H1 (cell line): ENCODE data around the gene NDUFS7. TPM values are rescaled to one million over a fixed set of nuclear protein-coding genes. Genes with fewer than 3 reads are reported as not detected.

Experiments
- CHD7 ChIP-seq: fragments of 300-600 bp; sonication (generic); IDR thresholded peaks from 2 replicates; pipeline ENCODE4 v1.7.1; 2012; ENCODE audit warnings: low read length, moderate library complexity, mild to moderate bottlenecking, inconsistent platforms; ENCODE audit not compliant: insufficient replicate concordance
- GTF2F1 ChIP-seq: IDR thresholded peaks from 2 replicates; pipeline ENCODE4 v1.6.1; 2012; ENCODE audit warnings: low read depth, low read length, improper control_type of control experiment, borderline replicate concordance
- PHF8 ChIP-seq: fragments of 200-600 bp; sonication (generic); conservative IDR thresholded peaks from 2 replicates; pipeline ENCODE4 v1.7.1; 2012; ENCODE audit warnings: low read depth, mild to moderate bottlenecking, inconsistent platforms, low read length, moderate library complexity
- RXRA ChIP-seq: IDR thresholded peaks from 2 replicates; pipeline ENCODE4 v1.6.1; 2011; ENCODE audit warnings: low read depth, mild to moderate bottlenecking, low read length, moderate library complexity; ENCODE audit not compliant: insufficient read depth
- SRF ChIP-seq: IDR thresholded peaks from 2 replicates; pipeline ENCODE4 v1.6.1; 2011; ENCODE audit warnings: mild to moderate bottlenecking, low read depth, low read length, moderate library complexity
- TCF12 ChIP-seq: IDR thresholded peaks from 2 replicates; pipeline ENCODE4 v1.6.1; 2011; ENCODE audit warnings: low read depth, mild to moderate bottlenecking, low read length
- ZNF274 ChIP-seq: IDR thresholded peaks from 2 replicates; pipeline ENCODE4 v1.7.0; 2012; ENCODE audit warnings: low read length, borderline replicate concordance; ENCODE audit errors: extremely low read depth
- polyA plus RNA-seq, 7 experiments: library from polyadenylated mRNA; depleted of rRNA in 3 of 7; stranded (reverse) in 5 of 7; unstranded in 2 of 7; fragments of >200 nt in 5 of 7; fragments of 200-250 nt in 2 of 7; gene quantifications; 1 replicate in 5 of 7; 2 replicates in 1 of 7; 4 replicates in 1 of 7; pipeline versions ENCODE4 v1.2.1 to v1.2.3, GENCODE V29; 2011 to 2013; ENCODE audit warnings: missing spikeins in 2 of 7, mixed read lengths in 2 of 7
- total RNA-seq: library from RNA; stranded (reverse); fragmentation: NEBNext Ultra II Directional; extraction: Animal tissue kit (Norgen Biotek cat#: 25700); gene quantifications from 2 replicates; pipeline ENCODE4 v1.2.1, GENCODE V29; 2021

NDUFS7 gene
- total and polyA plus RNA-seq, 2 of the 8 experiments (the other 6 are each of a cell fraction or from before 2014, with no cell fraction given), result 78.1 to 309 TPM

GRCh38 chr19:1427221-1427920, 43.7 kb downstream of the NDUFS7 start (continued):
- TF ChIP-seq CHD7 (no peak), TCF12 (no peak), ZNF274 (no peak), RXRA (no peak), GTF2F1 (no peak), SRF (no peak), PHF8 (no peak)
- TF ChIP-seq, all 59 proteins: peak for 0
